H1 (cell line): ENCODE results near the gene WDR37. TPM values are rescaled to one million over a fixed set of nuclear protein-coding genes. Genes with fewer than 3 reads are reported as not detected.

ENCODE experiments used
- CTCF ChIA-PET: fragments of 300-600 bp; sonication (Branson Sonifier 250); formaldehyde crosslinking; loops from one replicate; lab custom pipeline; 2021; ENCODE audit not compliant: partially characterized antibody; lab: Charles Lee
- POLR2A ChIA-PET: fragments of 300-600 bp; sonication (Branson Sonifier 250); formaldehyde crosslinking; loops from one replicate; lab custom pipeline; 2021; ENCODE audit warnings: inconsistent platforms; ENCODE audit not compliant: partially characterized antibody; lab: Charles Lee
- DNase-seq, 2 experiments: peaks; one replicate each; pipeline versions ENCODE4 v3.0.0 to v3.0.0-alpha.2; 2010 to 2022; ENCODE audit warnings: low spot score in 2 of 2, low read depth in 1 of 2, mixed read lengths in 1 of 2
- FAIRE-seq: peaks from 2 replicates; lab custom pipeline; 2011; peaks lifted over from hg19 to GRCh38; lab: Jason Lieb, UNC
- H2AFZ ChIP-seq: 2 replicates; pipeline ENCODE4 v1.8.1; 2012; ENCODE audit warnings: low read length, inconsistent platforms
- H2AK5ac ChIP-seq: 2 replicates; pipeline ENCODE4 v1.6.1; 2013; ENCODE audit warnings: low read depth, low read length
- H2BK120ac ChIP-seq: replicated peaks from 2 replicates; pipeline ENCODE3; 2013; ENCODE audit warnings: low read depth, low read length, inconsistent platforms
- H2BK12ac ChIP-seq: 2 replicates; pipeline ENCODE4 v1.6.1; 2013; ENCODE audit warnings: low read depth, low read length
- H2BK15ac ChIP-seq: 2 replicates; pipeline ENCODE4 v1.6.1; 2013; ENCODE audit warnings: low read length
- H2BK20ac ChIP-seq: 2 replicates; pipeline ENCODE4 v1.6.1; 2013; ENCODE audit warnings: low read length
- H2BK5ac ChIP-seq: 2 replicates; pipeline ENCODE4 v1.6.1; 2013; ENCODE audit warnings: low read depth, low read length
- H3K14ac ChIP-seq: 2 replicates; pipeline ENCODE4 v1.6.1; 2013; ENCODE audit warnings: inconsistent platforms; ENCODE audit not compliant: insufficient read length
- H3K18ac ChIP-seq: 2 replicates; pipeline ENCODE4 v1.6.1; 2013; ENCODE audit warnings: low read length; ENCODE audit errors: extremely low read depth
- H3K23ac ChIP-seq: 2 replicates; pipeline ENCODE4 v1.6.1; 2013; ENCODE audit warnings: inconsistent platforms; ENCODE audit not compliant: insufficient read length
- H3K23me2 ChIP-seq: 2 replicates; pipeline ENCODE4 v1.6.1; 2013; ENCODE audit warnings: low read depth, low read length
- H3K27ac ChIP-seq: 2 replicates; pipeline ENCODE4 v1.6.1; 2011; ENCODE audit warnings: low read depth, low read length, inconsistent platforms
- H3K27me3 ChIP-seq, 4 experiments: replicated peaks in 1 of 4; 1 replicate in 1 of 4; 2 replicates in 3 of 4; pipeline versions ENCODE4 v1.6.1 to v1.8.1; 2011 to 2013; ENCODE audit warnings: low read length in 3 of 4, mild to moderate bottlenecking in 3 of 4, inconsistent platforms in 2 of 4, mixed read lengths in 2 of 4, moderate library complexity in 1 of 4; ENCODE audit not compliant: control insufficient read depth in 3 of 4, insufficient read depth in 3 of 4; ENCODE audit errors: extremely low read depth in 1 of 4
- H3K36me3 ChIP-seq, 4 experiments: 2 replicates each; pipeline versions ENCODE4 v1.6.1 to v1.8.1; 2011 to 2013; ENCODE audit warnings: mild to moderate bottlenecking in 4 of 4, low read length in 3 of 4, moderate library complexity in 2 of 4, control low read depth in 1 of 4, inconsistent platforms in 1 of 4; ENCODE audit not compliant: insufficient read depth in 4 of 4, control insufficient read depth in 2 of 4
- H3K4ac ChIP-seq: replicated peaks from 2 replicates; pipeline ENCODE3; 2013; ENCODE audit warnings: low read length, low read depth, mixed read lengths, inconsistent platforms; ENCODE audit not compliant: insufficient read length
- H3K4me1 ChIP-seq, 4 experiments: replicated peaks in 1 of 4; 1 replicate in 1 of 4; 2 replicates in 3 of 4; pipeline versions ENCODE4 v1.6.1 to v1.8.1; 2011 to 2013; ENCODE audit warnings: low read length in 3 of 4, inconsistent platforms in 2 of 4, mixed read lengths in 1 of 4; ENCODE audit not compliant: insufficient read depth in 4 of 4, control insufficient read depth in 3 of 4
- H3K4me2 ChIP-seq, 2 experiments: 2 replicates each; pipeline versions ENCODE4 v1.6.1 to v1.8.1; 2011 to 2013; ENCODE audit warnings: low read depth in 2 of 2, low read length in 2 of 2, control low read depth in 1 of 2, inconsistent platforms in 1 of 2, mild to moderate bottlenecking in 1 of 2; ENCODE audit not compliant: insufficient read depth in 1 of 2
- H3K4me3 ChIP-seq, 4 experiments: fragments of 200-600, 300-600 bp in 1 of 4; sonication (generic), shearing (Covaris generic), sonication (Bioruptor Twin) in 1 of 4; 2 replicates each; pipeline versions ENCODE4 v1.5.1 to v1.8.1; 2011 to 2016; ENCODE audit warnings: low read length in 4 of 4, low read depth in 3 of 4, control low read depth in 2 of 4, inconsistent platforms in 2 of 4, mild to moderate bottlenecking in 2 of 4, mixed read lengths in 1 of 4, moderate library complexity in 1 of 4; ENCODE audit not compliant: insufficient read depth in 2 of 4; ENCODE audit errors: extremely low read depth in 1 of 4
- H3K56ac ChIP-seq: replicated peaks from 2 replicates; pipeline ENCODE3; 2013; ENCODE audit warnings: low read depth, mild to moderate bottlenecking, mixed read lengths, low read length, inconsistent platforms; ENCODE audit not compliant: insufficient read length
- H3K79me1 ChIP-seq: 2 replicates; pipeline ENCODE4 v1.6.1; 2013; ENCODE audit warnings: low read depth, low read length, control low read depth
- H3K79me2 ChIP-seq, 2 experiments: 2 replicates each; pipeline versions ENCODE4 v1.6.1 to v1.8.1; 2012 to 2013; ENCODE audit warnings: low read length in 2 of 2, mild to moderate bottlenecking in 2 of 2, inconsistent platforms in 1 of 2; ENCODE audit not compliant: insufficient read depth in 2 of 2, control insufficient read depth in 1 of 2
- H3K9ac ChIP-seq, 4 experiments: replicated peaks in 1 of 4; 1 replicate in 1 of 4; 2 replicates in 3 of 4; pipeline versions ENCODE4 v1.6.1 to v1.8.1; 2011 to 2013; ENCODE audit warnings: low read depth in 3 of 4, low read length in 3 of 4, control low read depth in 2 of 4, mild to moderate bottlenecking in 2 of 4, moderate library complexity in 2 of 4, inconsistent platforms in 1 of 4; ENCODE audit errors: extremely low read depth in 1 of 4
- H3K9me3 ChIP-seq, 2 experiments: 2 replicates each; pipeline versions ENCODE4 v1.6.1 to v1.8.1; 2012 to 2013; ENCODE audit warnings: mild to moderate bottlenecking in 2 of 2, moderate library complexity in 2 of 2, control low read depth in 1 of 2, inconsistent platforms in 1 of 2, low read depth in 1 of 2, low read length in 1 of 2, mixed read lengths in 1 of 2; ENCODE audit not compliant: insufficient read depth in 2 of 2
- H4K20me1 ChIP-seq, 2 experiments: replicated peaks in 1 of 2; 2 replicates each; pipeline versions ENCODE3 to v1.8.1; 2011 to 2013; ENCODE audit warnings: inconsistent platforms in 2 of 2, low read length in 2 of 2, mild to moderate bottlenecking in 1 of 2; ENCODE audit not compliant: insufficient read depth in 2 of 2, control insufficient read depth in 1 of 2
- H4K5ac ChIP-seq: 2 replicates; pipeline ENCODE4 v1.6.1; 2013; ENCODE audit warnings: low read length, low read depth, mixed read lengths, inconsistent platforms; ENCODE audit not compliant: insufficient read length
- H4K8ac ChIP-seq: 2 replicates; pipeline ENCODE4 v1.8.0; 2013; ENCODE audit warnings: mild to moderate bottlenecking, moderate library complexity, low read length, inconsistent platforms; ENCODE audit not compliant: insufficient read depth; ENCODE audit errors: extremely low read depth
- H4K91ac ChIP-seq: replicated peaks from 2 replicates; pipeline ENCODE3; 2013; ENCODE audit warnings: low read length, mixed read lengths, inconsistent platforms; ENCODE audit not compliant: insufficient read length
- CEBPB ChIP-seq: IDR thresholded peaks from 2 replicates; pipeline ENCODE4 v1.6.1; 2012; ENCODE audit warnings: low read depth, low read length
- EP300 ChIP-seq, 2 experiments: IDR thresholded peaks; 1 replicate in 1 of 2; 2 replicates in 1 of 2; pipeline ENCODE4 v1.6.1; 2011 to 2012; ENCODE audit warnings: low read depth in 2 of 2, low read length in 2 of 2, mild to moderate bottlenecking in 2 of 2, borderline replicate concordance in 1 of 2, inconsistent platforms in 1 of 2, moderate library complexity in 1 of 2
- POLR2A ChIP-seq, 2 experiments: IDR thresholded peaks; 1 replicate in 1 of 2; 2 replicates in 1 of 2; pipeline ENCODE4 v1.6.1; 2011; ENCODE audit warnings: low read depth in 2 of 2, low read length in 2 of 2, mild to moderate bottlenecking in 2 of 2; ENCODE audit errors: control extremely low read depth in 1 of 2
- POLR2AphosphoS5 ChIP-seq: IDR thresholded peaks from 2 replicates; pipeline ENCODE4 v1.6.1; 2011; ENCODE audit warnings: low read depth, low read length
- SRF ChIP-seq: IDR thresholded peaks from 2 replicates; pipeline ENCODE4 v1.6.1; 2011; ENCODE audit warnings: mild to moderate bottlenecking, low read depth, low read length, moderate library complexity
- TEAD4 ChIP-seq: IDR thresholded peaks from 2 replicates; pipeline ENCODE4 v1.6.1; 2012; ENCODE audit warnings: low read depth, low read length, inconsistent platforms, mixed read lengths
- WGBS, 2 experiments: shearing (Covaris generic) in 1 of 2; methylation state at CpG; one replicate each; pipeline versions ENCODE4 v1.1.6 to v1.1.7; 2013 to 2015; ENCODE audit warnings: low lambda C conversion rate in 2 of 2, mixed read lengths in 2 of 2, inconsistent platforms in 1 of 2, low coverage in 1 of 2, missing lambda C conversion rate in 1 of 2; ENCODE audit not compliant: insufficient replicate concordance in 2 of 2, insufficient coverage in 1 of 2, insufficient read length in 1 of 2; ENCODE audit errors: extremely low coverage in 1 of 2, missing lambda C conversion rate in 1 of 2; 5-methylcytosine and 5-hydroxymethylcytosine counted together
- polyA plus RNA-seq, 7 experiments: library from polyadenylated mRNA; depleted of rRNA in 3 of 7; stranded (reverse) in 5 of 7; unstranded in 2 of 7; fragments of >200 nt in 5 of 7; fragments of 200-250 nt in 2 of 7; gene quantifications; 1 replicate in 5 of 7; 2 replicates in 1 of 7; 4 replicates in 1 of 7; pipeline versions ENCODE4 v1.2.1 to v1.2.3, GENCODE V29; 2011 to 2013; ENCODE audit warnings: missing spikeins in 2 of 7, mixed read lengths in 2 of 7
- total RNA-seq: library from RNA; stranded (reverse); fragmentation: NEBNext Ultra II Directional; extraction: Animal tissue kit (Norgen Biotek cat#: 25700); gene quantifications from 2 replicates; pipeline ENCODE4 v1.2.1, GENCODE V29; 2021

The WDR37 gene
- total and polyA plus RNA-seq, 2 of the 8 experiments (the other 6 are each of a cell fraction or from before 2014, with no cell fraction given) = 9.6 to 12.0 TPM

GRCh38 chr10:1024103-1024502 is 32.1 kb upstream of the WDR37 start:
- Histone ChIP-seq H3K36me3 (peaks cover 0 to 11% (median 6%) of the 10 kb centered on the region in 4 experiments; a peak in 4 of 8 replicates), H3K4me3 (no peak overlapping the region), H3K27me3 (no peaks in the 10 kb centered on the region), H3K23ac (no peak overlapping the region), H4K20me1 (peaks cover 0 to 5% of the 10 kb centered on the region in 2 experiments), H3K27ac (no peak overlapping the region), H4K8ac (no peak overlapping the region), H3K79me2 (no peaks in the 10 kb centered on the region), H2BK20ac (no peak overlapping the region), H2BK120ac (no peak overlapping the region), H3K4me1 (no peaks in the 10 kb centered on the region; a peak in 1 of 7 replicates), H3K56ac (no peak overlapping the region), H4K91ac (no peak overlapping the region), H3K9ac (no peak overlapping the region), H3K14ac (no peak overlapping the region)
- POLR2A ChIA-PET = no interaction called here
- DNase-seq (no peak), FAIRE-seq (no peak)
- CTCF ChIA-PET = interaction anchor here (1.2 kb wide), 1 partner anchor 10 kb away, joined by 3 read pairs; no protein-coding TSS in a partner anchor
- 94% methylated on average over 12 of the region's 12 CpGs; no CpG with 5 or more reads in 1 of the 2 experiments for WGBS, 2 experiments
- TF ChIP-seq POLR2AphosphoS5 (no peak), TEAD4 (no peak), EP300 (IDR thresholded peaks at IDR 0.05; ENCODE audit: borderline replicate concordance in 1 of 2, low read depth in 2 of 2, low read length in 2 of 2) (no peak), SRF (no peak), CEBPB (no peak), POLR2A (IDR thresholded peaks at IDR 0.05; ENCODE audit: control extremely low read depth in 1 of 2, low read depth in 2 of 2, low read length in 2 of 2) (no peak)
- TF ChIP-seq, all 59 proteins: peak for 0
- no peak overlapping the region for H2BK15ac ChIP-seq
- H3K79me1 ChIP-seq = no peaks in the 10 kb centered on the region
- no peak overlapping the region for H4K5ac ChIP-seq
- no peak overlapping the region for H2AK5ac ChIP-seq
- H3K4me2 ChIP-seq = no peak overlapping the region
- H2BK12ac ChIP-seq = no peak overlapping the region
- no peak overlapping the region for H2BK5ac ChIP-seq
- H2AFZ ChIP-seq = no peak overlapping the region
- H3K23me2 ChIP-seq = no peaks in the 10 kb centered on the region
- no peak overlapping the region for H3K4ac ChIP-seq
- H3K18ac ChIP-seq = no peak overlapping the region
- H3K9me3 ChIP-seq = no peaks in the 10 kb centered on the region
